GM12864 (cell line): ENCODE measurements around the gene AHNAK2.
"Not testable (repeated sequence)": the region's sequence is repeated elsewhere in the genome, so short reads cannot be mapped to it uniquely, and the experiment has no call there.

Experiments used
- DNase-seq: peaks from one replicate; pipeline ENCODE4 v3.0.0-alpha.2; 2011; ENCODE audit warnings: low read depth
- H3K4me3 ChIP-seq: 2 replicates; pipeline ENCODE4 v1.5.1; 2011; ENCODE audit warnings: mild to moderate bottlenecking, low read depth, low read length, control low read depth
- CTCF ChIP-seq: IDR thresholded peaks from 2 replicates; pipeline ENCODE4 v1.5.1; 2011; ENCODE audit warnings: low read depth, mild to moderate bottlenecking, moderate library complexity, low read length, control low read depth, inconsistent platforms; ENCODE audit errors: missing control alignments

Gene AHNAK2

GRCh38 chr14:104950021-104950420 lies 28.2 kb downstream of the AHNAK2 start:
- no peak for TF ChIP-seq CTCF

GRCh38 chr14:104949406-104949955 lies 28.7 kb downstream of the AHNAK2 start:
- DNase-seq, H3K4me3 ChIP-seq: not testable (repeated sequence)

More at GRCh38 chr14:104950021-104950420, 28.2 kb downstream of the AHNAK2 start:
- H3K4me3 ChIP-seq = no peak overlapping the region
- no peak for DNase-seq

DNA sequence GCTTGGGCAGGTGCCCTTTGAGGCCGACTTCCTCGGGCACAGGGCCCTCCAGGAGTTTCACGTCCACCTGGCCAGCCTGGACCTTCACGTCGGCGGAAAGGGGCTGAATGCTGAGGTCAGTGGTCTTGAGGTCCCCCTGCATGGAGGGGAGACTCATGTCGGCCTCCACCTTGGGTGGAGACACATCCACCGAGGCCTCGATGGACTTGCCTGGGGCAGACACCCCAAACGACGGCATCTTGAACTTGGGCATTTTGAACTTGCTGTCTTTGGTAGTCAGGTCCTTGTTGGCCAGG lies 29.5 kb downstream of the AHNAK2 start:
- DNase-seq = no peak
- H3K4me3 ChIP-seq = no peak overlapping the region
- no peak for TF ChIP-seq CTCF

- DNase-seq = not testable (repeated sequence)
Observed at GRCh38 chr14:104947881-104948735, 30.1 kb downstream of the AHNAK2 start.

DNA sequence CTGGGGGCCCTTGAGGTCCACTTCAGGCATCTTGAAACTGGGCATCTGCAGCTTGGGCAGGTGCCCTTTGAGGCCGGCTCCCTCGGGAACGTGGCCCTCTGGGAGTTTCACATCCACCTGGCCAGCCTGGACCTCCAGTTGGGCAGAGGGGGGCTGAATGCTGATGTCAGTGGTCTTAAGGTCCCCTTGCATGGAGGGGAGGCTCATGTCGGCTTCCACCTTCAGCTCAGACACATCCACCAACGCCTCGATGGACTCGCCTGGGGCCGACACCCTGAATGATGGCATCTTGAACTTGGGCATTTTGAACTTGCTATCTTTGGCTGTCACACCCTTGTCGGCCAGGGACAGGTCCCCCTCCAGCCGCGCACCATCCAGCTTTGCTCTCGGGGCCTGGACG lies 31.0 kb downstream of the AHNAK2 start:
- DNase-seq = not testable (repeated sequence)

More at GRCh38 chr14:104947881-104948735, 30.1 kb downstream of the AHNAK2 start:
- H3K4me3 ChIP-seq = not testable (repeated sequence)

DNA sequence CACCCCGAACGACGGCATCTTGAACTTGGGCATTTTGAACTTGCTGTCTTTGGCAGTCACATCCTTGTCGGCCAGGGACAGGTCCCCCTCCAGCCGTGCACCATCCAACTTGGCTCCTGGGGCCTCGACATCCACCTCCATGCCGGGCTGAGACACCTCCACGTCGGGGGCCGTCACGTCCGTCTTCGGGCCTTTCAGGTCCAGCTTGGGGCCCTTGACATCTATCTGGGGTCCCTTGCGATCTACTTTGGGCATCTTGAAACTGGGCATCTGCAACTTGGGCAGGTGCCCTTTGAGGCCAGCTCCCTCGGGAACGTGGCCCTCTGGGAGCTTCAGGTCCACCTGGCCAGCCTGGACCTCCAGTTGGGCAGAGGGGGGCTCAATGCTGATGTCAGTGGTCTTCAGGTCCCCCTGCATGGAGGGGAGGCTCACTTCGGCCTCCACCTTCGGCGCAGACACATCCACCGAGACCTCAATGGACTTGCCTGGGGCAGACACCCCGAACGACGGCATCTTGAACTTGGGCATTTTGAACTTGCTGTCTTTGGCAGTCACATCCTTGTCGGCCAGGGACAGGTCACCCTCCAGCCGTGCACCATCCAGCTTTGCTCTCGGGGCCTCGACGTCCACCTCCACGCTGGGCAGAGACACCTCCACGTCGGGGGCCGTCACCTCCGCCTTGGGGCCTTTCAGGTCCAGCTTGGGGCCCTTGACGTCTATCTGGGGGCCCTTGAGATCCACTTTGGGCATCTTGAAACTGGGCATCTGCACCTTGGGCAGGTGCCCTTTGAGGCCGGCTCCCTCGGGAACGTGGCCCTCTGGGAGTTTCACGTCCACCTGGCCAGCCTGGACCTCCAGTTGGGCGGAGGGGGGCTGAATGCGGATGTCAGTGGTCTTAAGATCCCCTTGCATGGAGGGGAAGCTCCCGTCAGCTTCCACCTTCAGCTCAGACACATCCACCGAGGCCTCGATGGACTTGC lies 31.9 kb downstream of the AHNAK2 start:
- not testable (repeated sequence) for DNase-seq, H3K4me3 ChIP-seq

More for the DNA sequence above, 31.0 kb downstream of the AHNAK2 start:
- H3K4me3 ChIP-seq = not testable (repeated sequence)

DNA sequence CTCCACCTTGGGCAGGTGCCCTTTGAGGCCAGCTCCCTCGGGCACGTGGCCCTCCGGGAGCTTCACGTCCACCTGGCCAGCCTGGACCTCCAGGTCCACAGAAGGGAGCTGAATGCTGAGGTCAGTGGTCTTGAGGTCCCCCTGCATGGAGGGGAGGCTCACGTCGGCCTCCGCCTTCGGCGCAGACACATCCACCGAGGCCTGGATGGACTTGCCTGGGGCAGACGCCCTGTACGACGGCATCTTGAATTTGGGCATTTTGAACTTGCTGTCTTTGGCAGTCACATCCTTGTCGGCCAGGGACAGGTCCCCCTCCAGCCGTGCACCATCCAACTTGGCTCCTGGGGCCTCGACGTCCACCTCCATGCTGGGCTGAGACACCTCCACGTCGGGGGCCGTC lies 32.9 kb downstream of the AHNAK2 start:
- H3K4me3 ChIP-seq, DNase-seq: not testable (repeated sequence)

- not testable (repeated sequence) for H3K4me3 ChIP-seq, DNase-seq
Observed at GRCh38 chr14:104944436-104945205, 33.6 kb downstream of the AHNAK2 start.

DNA sequence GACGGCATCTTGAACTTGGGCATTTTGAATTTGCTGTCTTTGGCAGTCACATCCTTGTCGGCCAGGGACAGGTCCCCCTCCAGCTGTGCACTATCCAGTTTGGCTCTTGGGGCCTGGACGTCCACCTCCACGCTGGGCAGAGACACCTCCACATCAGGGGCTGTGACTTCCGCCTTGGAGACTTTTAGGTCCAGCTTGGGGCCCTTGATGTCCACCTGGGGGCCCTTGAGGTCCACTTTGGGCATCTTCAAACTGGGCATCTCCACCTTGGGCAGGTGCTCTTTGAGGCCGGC lies 34.2 kb downstream of the AHNAK2 start:
- H3K4me3 ChIP-seq, DNase-seq: not testable (repeated sequence)

DNA sequence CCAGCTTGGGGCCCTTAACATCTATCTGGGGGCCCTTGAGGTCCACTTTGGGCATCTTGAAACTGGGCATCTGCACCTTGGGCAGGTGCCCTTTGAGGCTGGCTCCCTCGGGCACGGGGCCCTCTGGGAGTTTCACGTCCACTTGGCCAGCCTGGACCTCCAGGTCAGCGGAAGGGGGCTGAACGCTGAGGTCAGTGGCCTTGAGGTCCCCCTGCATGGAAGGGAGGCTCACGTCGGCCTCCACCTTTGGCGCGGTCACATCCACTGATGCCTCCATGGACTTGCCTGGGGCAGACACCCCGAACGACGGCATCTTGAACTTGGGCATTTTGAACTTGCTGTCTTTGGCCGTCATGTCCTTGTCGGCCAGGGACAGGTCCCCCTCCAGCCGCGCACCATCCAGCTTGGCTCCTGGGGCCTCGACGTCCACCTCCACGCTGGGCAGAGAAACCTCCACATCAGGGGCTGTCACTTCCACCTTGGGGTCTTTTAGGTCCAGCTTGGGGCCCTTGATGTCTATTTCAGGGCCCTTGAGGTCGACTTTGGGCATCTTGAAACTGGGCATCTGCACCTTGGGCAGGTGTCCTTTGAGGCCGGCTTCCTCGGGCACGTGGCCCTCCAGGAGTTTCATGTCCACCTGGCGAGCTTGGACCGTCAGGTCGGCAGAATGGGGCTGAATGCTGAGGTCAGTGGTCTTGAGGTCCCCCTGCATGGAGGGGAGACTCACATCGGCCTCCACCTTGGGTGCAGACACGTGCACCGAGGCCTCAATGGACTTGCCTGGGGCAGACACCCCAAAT lies 34.8 kb downstream of the AHNAK2 start:
- H3K4me3 ChIP-seq, DNase-seq: not testable (repeated sequence)
